Loucy (cell line): ENCODE measurements around the gene POU3F1.

Source experiments
- CTCF ChIP-seq: fragments of 200-600 bp; sonication (generic); conservative IDR thresholded peaks from 2 replicates; pipeline ENCODE4 v1.5.1; 2014; ENCODE audit warnings: mild to moderate bottlenecking, antibody characterized with exemption, low read length
- EZH2phosphoT487 ChIP-seq: fragments of 200-600 bp; IDR thresholded peaks from 2 replicates; pipeline ENCODE4 v1.6.1; 2018; ENCODE audit warnings: antibody characterized with exemption, mild to moderate bottlenecking, moderate library complexity, borderline replicate concordance

- no peak for TF ChIP-seq CTCF
- TF ChIP-seq EZH2phosphoT487 = no peak
These were observed 47.3 kb upstream of the POU3F1 start for GRCh38 chr1:38093569-38094520.
